ENCODE measurements around the gene ASAP3. TPM values are rescaled to one million over a fixed set of nuclear protein-coding genes. Genes with fewer than 3 reads are reported as not detected.
A peak's percentile ranks its signal among the peaks of the same experiment; 100 is the strongest.

ASAP3 gene
- total and polyA plus RNA-seq, 9 of the 15 experiments (the other 6 are each of a cell fraction or from before 2014, with no cell fraction given) = 1.7 to 31.2 (median 17.4) TPM

- TF ChIP-seq ZBTB11 (CRISPR knock-in tag; IDR thresholded peaks at IDR 0.05) = peak in 1 of 3 experiments; percentile 74; a peak in 2 of 6 replicates
- TF ChIP-seq POLR3G (IDR thresholded peaks at IDR 0.05; ENCODE audit: extremely low read depth, insufficient read length, insufficient replicate concordance) = no peak
- no peak for TF ChIP-seq NELFE (IDR thresholded peaks at IDR 0.05; ENCODE audit: insufficient read depth, insufficient read length)
- no peak for TF ChIP-seq FOXJ2 (tag; IDR thresholded peaks at IDR 0.05)
- no peak for TF ChIP-seq ZNF140 (CRISPR knock-in tag; IDR thresholded peaks at IDR 0.05)
- no peak for TF ChIP-seq PTRF (tag; IDR thresholded peaks at IDR 0.05)
- TF ChIP-seq ZNF347 (CRISPR knock-in tag; IDR thresholded peaks at IDR 0.05; ENCODE audit: low read depth) = no peak
- TF ChIP-seq ATF6 (CRISPR knock-in tag; IDR thresholded peaks at IDR 0.05) = no peak
- peak; percentile 57 for TF ChIP-seq MAX (CRISPR knock-in tag; IDR thresholded peaks at IDR 0.05)
- no peak for TF ChIP-seq SNAPC5 (CRISPR knock-in tag; IDR thresholded peaks at IDR 0.05)
- peak; percentile 57 for TF ChIP-seq HCFC1 (IDR thresholded peaks at IDR 0.05; ENCODE audit: low read depth, low read length)
- TF ChIP-seq ZNF764 (CRISPR knock-in tag; IDR thresholded peaks at IDR 0.05; ENCODE audit: low read depth) = no peak
- no peak for TF ChIP-seq CREB3 (tag; conservative IDR thresholded peaks at IDR 0.05; ENCODE audit: low read depth)
- peak; percentile 17 to 76; a peak in 2 of 4 replicates for TF ChIP-seq ZMIZ1 (IDR thresholded peaks at IDR 0.05; ENCODE audit: low read depth in 2 of 2, low read length in 2 of 2)
Observed at GRCh38 chr1:23403735-23404486, 80.1 kb downstream of the ASAP3 start (continued).
